Measurements from ENCODE around the gene MAB21L3.

DNA sequence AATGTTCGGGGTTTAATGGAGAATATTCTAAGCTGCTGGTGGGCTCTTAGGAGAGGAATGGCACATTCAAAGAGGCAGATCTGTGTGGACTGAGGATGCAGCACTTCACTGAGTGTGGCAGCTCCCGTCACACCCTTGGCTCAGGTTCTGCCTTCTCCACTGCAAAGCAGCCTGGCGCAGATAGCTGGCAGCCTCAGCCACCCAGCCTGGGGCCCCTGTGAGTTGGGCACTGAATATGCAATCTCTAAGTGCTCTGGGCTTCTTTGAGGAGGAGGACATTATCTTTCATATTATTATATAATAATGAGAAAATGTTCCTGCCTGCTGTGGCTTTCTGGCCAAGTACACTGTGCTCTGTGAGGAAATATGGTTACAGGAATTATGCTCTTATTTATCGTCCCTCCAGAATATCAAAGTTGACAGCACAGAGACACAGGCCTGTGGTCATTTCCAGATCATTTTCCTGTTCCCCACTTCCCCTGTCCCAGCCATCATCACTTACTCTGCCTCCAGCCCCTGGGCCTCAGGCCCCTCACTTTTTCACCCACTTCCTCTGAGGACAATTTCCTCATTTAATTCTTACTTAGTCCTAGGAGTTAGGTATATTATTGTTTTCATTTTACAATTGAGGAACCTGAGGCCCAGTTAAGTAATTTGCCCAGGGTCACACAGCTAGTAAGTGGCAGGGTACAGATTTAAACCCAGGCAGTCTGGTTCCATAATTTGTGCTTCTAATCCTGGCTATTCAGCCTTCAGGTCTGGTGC lies 53.6 kb downstream of the MAB21L3 start:
- TF ChIP-seq, protein P1, sequence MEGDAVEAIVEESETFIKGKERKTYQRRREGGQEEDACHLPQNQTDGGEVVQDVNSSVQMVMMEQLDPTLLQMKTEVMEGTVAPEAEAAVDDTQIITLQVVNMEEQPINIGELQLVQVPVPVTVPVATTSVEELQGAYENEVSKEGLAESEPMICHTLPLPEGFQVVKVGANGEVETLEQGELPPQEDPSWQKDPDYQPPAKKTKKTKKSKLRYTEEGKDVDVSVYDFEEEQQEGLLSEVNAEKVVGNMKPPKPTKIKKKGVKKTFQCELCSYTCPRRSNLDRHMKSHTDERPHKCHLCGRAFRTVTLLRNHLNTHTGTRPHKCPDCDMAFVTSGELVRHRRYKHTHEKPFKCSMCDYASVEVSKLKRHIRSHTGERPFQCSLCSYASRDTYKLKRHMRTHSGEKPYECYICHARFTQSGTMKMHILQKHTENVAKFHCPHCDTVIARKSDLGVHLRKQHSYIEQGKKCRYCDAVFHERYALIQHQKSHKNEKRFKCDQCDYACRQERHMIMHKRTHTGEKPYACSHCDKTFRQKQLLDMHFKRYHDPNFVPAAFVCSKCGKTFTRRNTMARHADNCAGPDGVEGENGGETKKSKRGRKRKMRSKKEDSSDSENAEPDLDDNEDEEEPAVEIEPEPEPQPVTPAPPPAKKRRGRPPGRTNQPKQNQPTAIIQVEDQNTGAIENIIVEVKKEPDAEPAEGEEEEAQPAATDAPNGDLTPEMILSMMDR (IDR thresholded peaks at IDR 0.05; ENCODE audit: low read length), result no peak
- TF ChIP-seq EZH2phosphoT487 (IDR thresholded peaks at IDR 0.05; ENCODE audit: low read length), result no peak

Measured in MM.1S (cell line).